Colonic mucosa (tissue), 4 donors: ENCODE data around the gene SNAP47. TPM values are rescaled to one million over a fixed set of nuclear protein-coding genes. Genes with fewer than 3 reads are reported as not detected.

Source experiments
- DNase-seq: peaks from one replicate; pipeline ENCODE4 v3.0.0-alpha.2; 2020
- H3K27ac ChIP-seq: fragments of 200-600 bp; one replicate; pipeline ENCODE4 v1.8.0; 2021
- H3K27me3 ChIP-seq: fragments of 200-600 bp; one replicate; pipeline ENCODE4 v1.8.0; 2021
- H3K36me3 ChIP-seq: fragments of 200-600 bp; one replicate; pipeline ENCODE4 v1.8.0; 2021
- H3K4me1 ChIP-seq: fragments of 200-600 bp; one replicate; pipeline ENCODE4 v1.8.0; 2021; ENCODE audit warnings: mild to moderate bottlenecking
- H3K4me3 ChIP-seq: fragments of 200-600 bp; one replicate; pipeline ENCODE4 v1.8.0; 2021
- H3K9ac ChIP-seq, 2 donors: one replicate each; pipeline ENCODE4 v1.7.0; 2013; ENCODE audit warnings: control low read depth in 2 of 2, low read depth in 2 of 2, low read length in 2 of 2
- H3K9me3 ChIP-seq: fragments of 200-600 bp; one replicate; pipeline ENCODE4 v1.8.0; 2021
- CTCF ChIP-seq: fragments of 200-600 bp; IDR thresholded peaks from one replicate; pipeline ENCODE4 v1.8.0; 2022; ENCODE audit warnings: antibody characterized with exemption, mild to moderate bottlenecking
- intact Hi-C: fragments of 100-400 bp; cut with DNase I; formaldehyde crosslinking; loops from one replicate; pipeline ENCODE4 v1.14.1; 2022
- total RNA-seq, 2 donors: library from RNA; stranded (reverse); fragmentation: NEBNext Ultra II Directional in 1 of 2; extraction: Animal tissue kit (Norgen Biotek cat#: 25700) in 1 of 2; gene quantifications; one replicate each; pipeline ENCODE4 v1.2.1, GENCODE V29; 2021
- donor health status: healthy.
- donor health status: DM: no; HTN: no; CAD: no.
- donor health status: DM: no; HTN: no; CAD: no.

Gene SNAP47
- total RNA-seq, 2 donors from 2014 or later = 19.0 to 28.0 TPM

- intact Hi-C loops = no loop called here
- Histone ChIP-seq H3K9ac (no peak overlapping the region), H3K27me3 (no peaks in the 10 kb centered on the region), H3K27ac (peak overlapping the region; percentile 44), H3K4me3 (no peak overlapping the region), H3K36me3 (no peaks in the 10 kb centered on the region), H3K4me1 (peaks cover 6% of the 10 kb centered on the region), H3K9me3 (no peaks in the 10 kb centered on the region)
- DNase-seq = no peak
- no peak for TF ChIP-seq CTCF
Measured at GRCh38 chr1:227747948-227748495, 12.8 kb downstream of the SNAP47 start.

GRCh38 chr1:227748496-227749182 lies 13.4 kb downstream of the SNAP47 start:
- Histone ChIP-seq H3K27ac (peak overlapping the region; percentile 44), H3K36me3 (no peaks in the 10 kb centered on the region), H3K27me3 (no peaks in the 10 kb centered on the region), H3K4me1 (peaks cover 6% of the 10 kb centered on the region), H3K4me3 (no peak overlapping the region), H3K9me3 (no peaks in the 10 kb centered on the region), H3K9ac (no peak overlapping the region)
- DNase-seq = no peak
- no peak for TF ChIP-seq CTCF
- intact Hi-C loops = no loop called here

GRCh38 chr1:227749225-227749624 lies 14.0 kb downstream of the SNAP47 start:
- Histone ChIP-seq H3K4me1 (peaks cover 6% of the 10 kb centered on the region), H3K4me3 (no peak overlapping the region), H3K9me3 (no peaks in the 10 kb centered on the region), H3K9ac (no peak overlapping the region), H3K36me3 (no peaks in the 10 kb centered on the region), H3K27ac (no peak overlapping the region), H3K27me3 (no peaks in the 10 kb centered on the region)
- no peak for DNase-seq
- no peak for TF ChIP-seq CTCF
- intact Hi-C loops = no loop called here

- Histone ChIP-seq H3K36me3 (no peaks in the 10 kb centered on the region), H3K9me3 (no peaks in the 10 kb centered on the region), H3K4me1 (peaks cover under 1% of the 10 kb centered on the region), H3K9ac (no peak overlapping the region), H3K27me3 (no peaks in the 10 kb centered on the region), H3K4me3 (no peak overlapping the region), H3K27ac (no peak overlapping the region)
- TF ChIP-seq CTCF = no peak
- DNase-seq = no peak
- intact Hi-C loops = no loop called here
Measured at GRCh38 chr1:227749916-227750710, 14.9 kb downstream of the SNAP47 start.

- DNase-seq = no peak
- no peak for TF ChIP-seq CTCF
- Histone ChIP-seq H3K4me3 (no peak overlapping the region), H3K36me3 (no peaks in the 10 kb centered on the region), H3K9me3 (no peaks in the 10 kb centered on the region), H3K9ac (no peak overlapping the region), H3K27me3 (no peaks in the 10 kb centered on the region), H3K4me1 (no peaks in the 10 kb centered on the region), H3K27ac (no peak overlapping the region)
- intact Hi-C loops = no loop called here
Measured at GRCh38 chr1:227753999-227754711, 18.9 kb downstream of the SNAP47 start.
